ENCODE measurements around the gene MAMDC2. TPM values are rescaled to one million over a fixed set of nuclear protein-coding genes. Genes with fewer than 3 reads are reported as not detected.
A peak's percentile ranks its signal among the peaks of the same experiment; 100 is the strongest.

Gene MAMDC2
- total RNA-seq, 2 donors from 2014 or later = 0.44 to 1.4 TPM

- H3K36me3 Mint-ChIP-seq (ENCODE audit: low read depth) = no peaks in the 10 kb centered on the region
- H3K4me1 Mint-ChIP-seq = peaks cover 11% of the 10 kb centered on the region
- peaks cover 3% of the 10 kb centered on the region for H3K4me1 ChIP-seq (ENCODE audit: control insufficient read depth, insufficient read depth, low read length)
- H3K4me3 ChIP-seq (ENCODE audit: low read length) = no peak overlapping the region
- H3K4me3 Mint-ChIP-seq = no peak overlapping the region
- H3K9ac ChIP-seq (ENCODE audit: extremely low read depth, low read length, poor library complexity, severe bottlenecking) = no peak overlapping the region
- H3K27me3 Mint-ChIP-seq (ENCODE audit: insufficient read depth) = peaks cover 2% of the 10 kb centered on the region
- H3K27ac ChIP-seq (ENCODE audit: low read depth, low read length) = no peak overlapping the region
- H3K36me3 ChIP-seq (ENCODE audit: control insufficient read depth, insufficient read depth, low read length) = no peaks in the 10 kb centered on the region
- DNase-seq = no peak
- no peaks in the 10 kb centered on the region for H3K9me3 ChIP-seq (ENCODE audit: control insufficient read depth, low read length)
- no peak overlapping the region for H3K27ac Mint-ChIP-seq
- TF ChIP-seq CTCF (conservative IDR thresholded peaks at IDR 0.05) = peak; percentile 12
- H3K27me3 ChIP-seq (ENCODE audit: control insufficient read depth, insufficient read depth, low read length, poor library complexity, severe bottlenecking) = no peaks in the 10 kb centered on the region
- 91 to 94% methylated on average over 10 of the region's 10 CpGs for WGBS, 2 experiments (ENCODE audit: insufficient coverage in 1 of 2, insufficient read length in 1 of 2)
- no peaks in the 10 kb centered on the region for H3K9me3 Mint-ChIP-seq
These were observed 62.9 kb downstream of the MAMDC2 start for GRCh38 chr9:70106571-70106970.

GRCh38 chr9:70107558-70107957 lies 63.9 kb downstream of the MAMDC2 start:
- H3K27me3 ChIP-seq (ENCODE audit: control insufficient read depth, insufficient read depth, low read length, poor library complexity, severe bottlenecking) = no peaks in the 10 kb centered on the region
- no peaks in the 10 kb centered on the region for H3K9me3 ChIP-seq (ENCODE audit: control insufficient read depth, low read length)
- Mint-ChIP-seq H3K36me3 (ENCODE audit: low read depth) (no peaks in the 10 kb centered on the region), H3K4me1 (peaks cover 17% of the 10 kb centered on the region), H3K9me3 (no peaks in the 10 kb centered on the region), H3K4me3 (no peak overlapping the region), H3K27ac (no peak overlapping the region), H3K27me3 (ENCODE audit: insufficient read depth) (peaks cover 2% of the 10 kb centered on the region)
- H3K27ac ChIP-seq (ENCODE audit: low read depth, low read length) = no peak overlapping the region
- no peak for DNase-seq
- H3K4me3 ChIP-seq (ENCODE audit: low read length) = no peak overlapping the region
- peaks cover 3% of the 10 kb centered on the region for H3K4me1 ChIP-seq (ENCODE audit: control insufficient read depth, insufficient read depth, low read length)
- no peaks in the 10 kb centered on the region for H3K36me3 ChIP-seq (ENCODE audit: control insufficient read depth, insufficient read depth, low read length)
- TF ChIP-seq CTCF (conservative IDR thresholded peaks at IDR 0.05) = no peak
- no peak overlapping the region for H3K9ac ChIP-seq (ENCODE audit: extremely low read depth, low read length, poor library complexity, severe bottlenecking)
- WGBS, 2 experiments (ENCODE audit: insufficient coverage in 1 of 2, insufficient read length in 1 of 2) = 91 to 100% methylated on average over 1 of the region's 1 CpG

- Mint-ChIP-seq H3K36me3 (ENCODE audit: low read depth) (no peaks in the 10 kb centered on the region), H3K27ac (no peak overlapping the region), H3K4me1 (peaks cover 20% of the 10 kb centered on the region), H3K4me3 (no peak overlapping the region), H3K9me3 (no peaks in the 10 kb centered on the region), H3K27me3 (ENCODE audit: insufficient read depth) (peaks cover 2% of the 10 kb centered on the region)
- DNase-seq = no peak
- no peaks in the 10 kb centered on the region for H3K27me3 ChIP-seq (ENCODE audit: control insufficient read depth, insufficient read depth, low read length, poor library complexity, severe bottlenecking)
- TF ChIP-seq CTCF (conservative IDR thresholded peaks at IDR 0.05) = peak; percentile 53
- no peaks in the 10 kb centered on the region for H3K36me3 ChIP-seq (ENCODE audit: control insufficient read depth, insufficient read depth, low read length)
- H3K4me1 ChIP-seq (ENCODE audit: control insufficient read depth, insufficient read depth, low read length) = peaks cover 3% of the 10 kb centered on the region
- no peak overlapping the region for H3K4me3 ChIP-seq (ENCODE audit: low read length)
- H3K9me3 ChIP-seq (ENCODE audit: control insufficient read depth, low read length) = no peaks in the 10 kb centered on the region
- 89 to 96% methylated on average over 3 of the region's 3 CpGs for WGBS, 2 experiments (ENCODE audit: insufficient coverage in 1 of 2, insufficient read length in 1 of 2)
- H3K27ac ChIP-seq (ENCODE audit: low read depth, low read length) = no peak overlapping the region
- no peak overlapping the region for H3K9ac ChIP-seq (ENCODE audit: extremely low read depth, low read length, poor library complexity, severe bottlenecking)
These were observed 64.5 kb downstream of the MAMDC2 start for GRCh38 chr9:70108181-70108580.
